ENCODE results near the gene RAB8A. TPM values are rescaled to one million over a fixed set of nuclear protein-coding genes. Genes with fewer than 3 reads are reported as not detected.

RAB8A gene
- polyA plus RNA-seq, 1 donor from 2014 or later = 29.8 TPM

DNA sequence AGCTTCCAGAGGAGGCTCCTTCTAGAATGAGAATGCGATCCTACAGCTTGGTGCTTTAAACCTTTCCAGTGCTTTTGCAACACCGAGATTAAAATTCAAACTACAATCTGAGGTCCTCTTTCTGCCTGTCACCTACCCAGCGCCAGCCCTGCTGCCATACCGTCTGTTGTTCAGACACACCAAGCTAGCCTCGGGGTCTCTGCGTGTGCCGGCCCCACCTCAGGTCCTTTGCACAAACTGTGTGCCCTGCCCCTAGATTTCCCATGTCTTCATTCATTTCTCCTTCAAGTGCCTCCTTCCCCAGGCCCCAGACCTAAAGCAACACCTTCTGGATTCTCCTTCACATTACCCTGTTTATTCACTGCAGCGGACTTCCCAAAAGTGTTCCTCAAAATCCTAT is 42.9 kb downstream of the RAB8A start:
- TF ChIP-seq RAD21 (conservative IDR thresholded peaks at IDR 0.05) (no peak), TAF1 (IDR thresholded peaks at IDR 0.05; ENCODE audit: low read depth) (no peak), POLR2AphosphoS5 (IDR thresholded peaks at IDR 0.05) (no peak), MXI1 (conservative IDR thresholded peaks at IDR 0.05; ENCODE audit: poor library complexity, severe bottlenecking) (no peak), EP300 (conservative IDR thresholded peaks at IDR 0.05; ENCODE audit: poor library complexity, severe bottlenecking) (no peak), SMC3 (conservative IDR thresholded peaks at IDR 0.05; ENCODE audit: poor library complexity) (no peak), EZH2 (IDR thresholded peaks at IDR 0.05; ENCODE audit: borderline replicate concordance, insufficient read depth, low read length, poor library complexity, severe bottlenecking) (no peak)
- TF ChIP-seq, protein P1, sequence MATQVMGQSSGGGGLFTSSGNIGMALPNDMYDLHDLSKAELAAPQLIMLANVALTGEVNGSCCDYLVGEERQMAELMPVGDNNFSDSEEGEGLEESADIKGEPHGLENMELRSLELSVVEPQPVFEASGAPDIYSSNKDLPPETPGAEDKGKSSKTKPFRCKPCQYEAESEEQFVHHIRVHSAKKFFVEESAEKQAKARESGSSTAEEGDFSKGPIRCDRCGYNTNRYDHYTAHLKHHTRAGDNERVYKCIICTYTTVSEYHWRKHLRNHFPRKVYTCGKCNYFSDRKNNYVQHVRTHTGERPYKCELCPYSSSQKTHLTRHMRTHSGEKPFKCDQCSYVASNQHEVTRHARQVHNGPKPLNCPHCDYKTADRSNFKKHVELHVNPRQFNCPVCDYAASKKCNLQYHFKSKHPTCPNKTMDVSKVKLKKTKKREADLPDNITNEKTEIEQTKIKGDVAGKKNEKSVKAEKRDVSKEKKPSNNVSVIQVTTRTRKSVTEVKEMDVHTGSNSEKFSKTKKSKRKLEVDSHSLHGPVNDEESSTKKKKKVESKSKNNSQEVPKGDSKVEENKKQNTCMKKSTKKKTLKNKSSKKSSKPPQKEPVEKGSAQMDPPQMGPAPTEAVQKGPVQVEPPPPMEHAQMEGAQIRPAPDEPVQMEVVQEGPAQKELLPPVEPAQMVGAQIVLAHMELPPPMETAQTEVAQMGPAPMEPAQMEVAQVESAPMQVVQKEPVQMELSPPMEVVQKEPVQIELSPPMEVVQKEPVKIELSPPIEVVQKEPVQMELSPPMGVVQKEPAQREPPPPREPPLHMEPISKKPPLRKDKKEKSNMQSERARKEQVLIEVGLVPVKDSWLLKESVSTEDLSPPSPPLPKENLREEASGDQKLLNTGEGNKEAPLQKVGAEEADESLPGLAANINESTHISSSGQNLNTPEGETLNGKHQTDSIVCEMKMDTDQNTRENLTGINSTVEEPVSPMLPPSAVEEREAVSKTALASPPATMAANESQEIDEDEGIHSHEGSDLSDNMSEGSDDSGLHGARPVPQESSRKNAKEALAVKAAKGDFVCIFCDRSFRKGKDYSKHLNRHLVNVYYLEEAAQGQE (IDR thresholded peaks at IDR 0.05; ENCODE audit: borderline replicate concordance) = no peak
- TF ChIP-seq, protein P2, sequence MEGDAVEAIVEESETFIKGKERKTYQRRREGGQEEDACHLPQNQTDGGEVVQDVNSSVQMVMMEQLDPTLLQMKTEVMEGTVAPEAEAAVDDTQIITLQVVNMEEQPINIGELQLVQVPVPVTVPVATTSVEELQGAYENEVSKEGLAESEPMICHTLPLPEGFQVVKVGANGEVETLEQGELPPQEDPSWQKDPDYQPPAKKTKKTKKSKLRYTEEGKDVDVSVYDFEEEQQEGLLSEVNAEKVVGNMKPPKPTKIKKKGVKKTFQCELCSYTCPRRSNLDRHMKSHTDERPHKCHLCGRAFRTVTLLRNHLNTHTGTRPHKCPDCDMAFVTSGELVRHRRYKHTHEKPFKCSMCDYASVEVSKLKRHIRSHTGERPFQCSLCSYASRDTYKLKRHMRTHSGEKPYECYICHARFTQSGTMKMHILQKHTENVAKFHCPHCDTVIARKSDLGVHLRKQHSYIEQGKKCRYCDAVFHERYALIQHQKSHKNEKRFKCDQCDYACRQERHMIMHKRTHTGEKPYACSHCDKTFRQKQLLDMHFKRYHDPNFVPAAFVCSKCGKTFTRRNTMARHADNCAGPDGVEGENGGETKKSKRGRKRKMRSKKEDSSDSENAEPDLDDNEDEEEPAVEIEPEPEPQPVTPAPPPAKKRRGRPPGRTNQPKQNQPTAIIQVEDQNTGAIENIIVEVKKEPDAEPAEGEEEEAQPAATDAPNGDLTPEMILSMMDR (IDR thresholded peaks at IDR 0.05; ENCODE audit: poor library complexity, severe bottlenecking) = no peak
- H3K27me3 ChIP-seq (ENCODE audit: insufficient read depth, low read depth, low read length) = no peaks in the 10 kb centered on the region
- H3K79me2 ChIP-seq (replicated peaks; ENCODE audit: insufficient read depth, low read length) = no peaks in the 10 kb centered on the region
- no peaks in the 10 kb centered on the region for H3K9me2 ChIP-seq (ENCODE audit: insufficient read depth, low read length)
- no peaks in the 10 kb centered on the region for H4K20me1 ChIP-seq (ENCODE audit: insufficient read depth)
- H3F3A ChIP-seq (ENCODE audit: insufficient read depth, low read length, poor library complexity, severe bottlenecking) = no peaks in the 10 kb centered on the region
- no peak overlapping the region for H3K9ac ChIP-seq (ENCODE audit: low read length)
- no peak overlapping the region for H2AFZ ChIP-seq (ENCODE audit: low read depth, low read length)
- no peaks in the 10 kb centered on the region for H3K9me3 ChIP-seq (ENCODE audit: low read length)
- no peak overlapping the region for H3K27ac ChIP-seq (ENCODE audit: low read length)
- H3K4me3 ChIP-seq (ENCODE audit: low read length) = no peak overlapping the region
- H3K36me3 ChIP-seq (ENCODE audit: insufficient read depth, low read length) = no peaks in the 10 kb centered on the region
- no peak overlapping the region for H3K4me2 ChIP-seq (ENCODE audit: low read length)

GRCh38 chr19:16155128-16155527 is 43.4 kb downstream of the RAB8A start:
- Histone ChIP-seq H3K9me2 (ENCODE audit: insufficient read depth, low read length) (no peaks in the 10 kb centered on the region), H3K4me2 (ENCODE audit: low read length) (no peak overlapping the region), H3K27me3 (ENCODE audit: insufficient read depth, low read depth, low read length) (no peaks in the 10 kb centered on the region), H3K9me3 (ENCODE audit: low read length) (no peaks in the 10 kb centered on the region), H3K4me3 (ENCODE audit: low read length) (no peak overlapping the region), H2AFZ (ENCODE audit: low read depth, low read length) (no peak overlapping the region), H3K9ac (ENCODE audit: low read length) (no peak overlapping the region), H3K36me3 (ENCODE audit: insufficient read depth, low read length) (no peaks in the 10 kb centered on the region), H3K79me2 (replicated peaks; ENCODE audit: insufficient read depth, low read length) (no peaks in the 10 kb centered on the region), H3K27ac (ENCODE audit: low read length) (no peak overlapping the region), H3F3A (ENCODE audit: insufficient read depth, low read length, poor library complexity, severe bottlenecking) (no peaks in the 10 kb centered on the region), H4K20me1 (ENCODE audit: insufficient read depth) (no peaks in the 10 kb centered on the region)
- TF ChIP-seq, protein P2 (IDR thresholded peaks at IDR 0.05; ENCODE audit: poor library complexity, severe bottlenecking) = no peak
- TF ChIP-seq RAD21 (conservative IDR thresholded peaks at IDR 0.05) = no peak
- TF ChIP-seq SMC3 (conservative IDR thresholded peaks at IDR 0.05; ENCODE audit: poor library complexity) = no peak
- TF ChIP-seq MXI1 (conservative IDR thresholded peaks at IDR 0.05; ENCODE audit: poor library complexity, severe bottlenecking) = no peak
- TF ChIP-seq EP300 (conservative IDR thresholded peaks at IDR 0.05; ENCODE audit: poor library complexity, severe bottlenecking) = no peak

Data from neural cell (in vitro differentiated cells).